SK-N-SH treated with all-trans-retinoic acid at 6 μM for 48 hours (cell line): ENCODE measurements around the gene LDLRAD2.

ENCODE experiments used
- ATAC-seq: fragments of 200-7000 bp; cut with Tn5 transposase; 3 replicates; pipeline ENCODE4 v1.9.1; 2020; ENCODE audit warnings: mild to moderate bottlenecking, moderate library complexity
- ARNTL ChIP-seq: fragments of 450-650 bp; formaldehyde crosslinking; IDR thresholded peaks from 2 replicates; pipeline ENCODE4 v1.5.0; 2020; ENCODE audit warnings: low read depth, mild to moderate bottlenecking, moderate library complexity, borderline replicate concordance
- CREB5 ChIP-seq: fragments of 250-450 bp; sonication (Bioruptor Pico); IDR thresholded peaks from 2 replicates; pipeline ENCODE4 v1.5.1; 2020; ENCODE audit warnings: low read depth, mild to moderate bottlenecking, moderate library complexity
- CSDC2 ChIP-seq: fragments of 250-450 bp; sonication (Bioruptor Pico); IDR thresholded peaks from 2 replicates; pipeline ENCODE4 v1.5.0; 2020; ENCODE audit warnings: mild to moderate bottlenecking, moderate library complexity
- CSRNP3 ChIP-seq: fragments of 250-450 bp; sonication (Bioruptor Pico); IDR thresholded peaks from 2 replicates; pipeline ENCODE4 v1.5.1; 2021; ENCODE audit warnings: mild to moderate bottlenecking, moderate library complexity
- ESRRG ChIP-seq: fragments of 250-450 bp; sonication (Bioruptor Pico); IDR thresholded peaks from 2 replicates; pipeline ENCODE4 v1.6.1; 2021; ENCODE audit warnings: mild to moderate bottlenecking
- GLIS3 ChIP-seq: fragments of 250-450 bp; sonication (Bioruptor Pico); IDR thresholded peaks from 2 replicates; pipeline ENCODE4 v1.5.0; 2020; ENCODE audit warnings: mild to moderate bottlenecking, moderate library complexity
- ISL1 ChIP-seq: fragments of 250-450 bp; sonication (Bioruptor Pico); IDR thresholded peaks from 2 replicates; pipeline ENCODE4 v2.1.2; 2022; ENCODE audit warnings: mild to moderate bottlenecking, moderate library complexity
- OSR1 ChIP-seq: fragments of 250-450 bp; sonication (Bioruptor Pico); IDR thresholded peaks from 2 replicates; pipeline ENCODE4 v1.8.0; 2022; ENCODE audit warnings: moderate library complexity, mild to moderate bottlenecking, inconsistent platforms
- PATZ1 ChIP-seq: fragments of 250-450 bp; sonication (Bioruptor Pico); IDR thresholded peaks from 2 replicates; pipeline ENCODE4 v1.8.0; 2020; ENCODE audit warnings: mild to moderate bottlenecking, moderate library complexity, borderline replicate concordance
- POU6F1 ChIP-seq: fragments of 250-450 bp; sonication (Bioruptor Pico); IDR thresholded peaks from 2 replicates; pipeline ENCODE4 v1.8.0; 2021; ENCODE audit warnings: low read depth, mild to moderate bottlenecking, moderate library complexity, borderline replicate concordance
- PPARA ChIP-seq: fragments of 250-450 bp; sonication (Bioruptor Pico); IDR thresholded peaks from 2 replicates; pipeline ENCODE4 v1.5.0; 2020; ENCODE audit warnings: mild to moderate bottlenecking, borderline replicate concordance
- RARB ChIP-seq: fragments of 250-450 bp; sonication (Bioruptor Pico); IDR thresholded peaks from 2 replicates; pipeline ENCODE4 v1.8.0; 2021; ENCODE audit warnings: mild to moderate bottlenecking, moderate library complexity
- SNAI2 ChIP-seq: fragments of 250-450 bp; sonication (Bioruptor Pico); IDR thresholded peaks from 2 replicates; pipeline ENCODE4 v1.5.0; 2020; ENCODE audit warnings: mild to moderate bottlenecking, moderate library complexity
- TOX ChIP-seq: fragments of 250-450 bp; sonication (Bioruptor Pico); IDR thresholded peaks from 2 replicates; pipeline ENCODE4 v1.8.0; 2021; ENCODE audit warnings: mild to moderate bottlenecking, moderate library complexity, borderline replicate concordance
- TSHZ2 ChIP-seq: fragments of 250-450 bp; sonication (Bioruptor Pico); IDR thresholded peaks from 2 replicates; pipeline ENCODE4 v1.5.0; 2020; ENCODE audit warnings: mild to moderate bottlenecking, moderate library complexity
- ZC3H10 ChIP-seq: fragments of 250-450 bp; sonication (Bioruptor Pico); IDR thresholded peaks from 2 replicates; pipeline ENCODE4 v1.5.1; 2021; ENCODE audit warnings: mild to moderate bottlenecking, moderate library complexity
- ZFP3 ChIP-seq: fragments of 250-450 bp; sonication (Bioruptor Pico); IDR thresholded peaks from 2 replicates; pipeline ENCODE4 v1.5.0; 2020; ENCODE audit warnings: mild to moderate bottlenecking, moderate library complexity
- ZFP30 ChIP-seq: fragments of 450-650 bp; formaldehyde crosslinking; IDR thresholded peaks from 2 replicates; pipeline ENCODE4 v1.5.0; 2022; ENCODE audit warnings: mild to moderate bottlenecking, moderate library complexity
- ZNF8 ChIP-seq: fragments of 450-650 bp; formaldehyde crosslinking; IDR thresholded peaks from 2 replicates; pipeline ENCODE4 v1.5.0; 2020; ENCODE audit warnings: mild to moderate bottlenecking, moderate library complexity

The LDLRAD2 gene

GRCh38 chr1:21838359-21839157 lies 26.5 kb downstream of the LDLRAD2 start:
- no peak for ATAC-seq
- TF ChIP-seq ZFP3 (CRISPR knock-in tag) (no peak), POU6F1 (CRISPR knock-in tag) (no peak), ZNF8 (CRISPR knock-in tag) (no peak), PATZ1 (no peak), SNAI2 (CRISPR knock-in tag) (no peak), OSR1 (no peak), CSDC2 (CRISPR knock-in tag) (no peak), PPARA (CRISPR knock-in tag) (no peak), CREB5 (CRISPR knock-in tag) (no peak), ISL1 (CRISPR knock-in tag) (no peak), GLIS3 (no peak), CSRNP3 (CRISPR knock-in tag) (no peak), TSHZ2 (CRISPR knock-in tag) (no peak), RARB (CRISPR knock-in tag) (no peak)

- no peak for ATAC-seq
- TF ChIP-seq ZC3H10 (no peak), ARNTL (CRISPR knock-in tag) (no peak), TOX (CRISPR knock-in tag) (no peak), TSHZ2 (CRISPR knock-in tag) (no peak), CSRNP3 (CRISPR knock-in tag) (no peak), CSDC2 (CRISPR knock-in tag) (no peak), ZFP30 (CRISPR knock-in tag) (no peak), CREB5 (CRISPR knock-in tag) (no peak), PPARA (CRISPR knock-in tag) (no peak), SNAI2 (CRISPR knock-in tag) (no peak), ESRRG (no peak), RARB (CRISPR knock-in tag) (no peak)
Measured at GRCh38 chr1:21839337-21840037, 27.4 kb downstream of the LDLRAD2 start.
